ENCODE data around the gene HIF1AN.
"Not testable (repeated sequence)": the region's sequence is repeated elsewhere in the genome, so short reads cannot be mapped to it uniquely, and the experiment has no call there.

The HIF1AN gene

GRCh38 chr10:100567826-100568225 lies 32.1 kb downstream of the HIF1AN start:
- no peak for DNase-seq

- DNase-seq: no peak
Observed at GRCh38 chr10:100568912-100569311, 33.2 kb downstream of the HIF1AN start.

GRCh38 chr10:100569687-100570481 lies 34.1 kb downstream of the HIF1AN start:
- no peak for DNase-seq

- DNase-seq: no peak
Observed at GRCh38 chr10:100570506-100570905, 34.8 kb downstream of the HIF1AN start.

GRCh38 chr10:100571084-100571856 lies 35.5 kb downstream of the HIF1AN start:
- DNase-seq: no peak

- DNase-seq: not testable (repeated sequence)
Observed at GRCh38 chr10:100575146-100575545, 39.4 kb downstream of the HIF1AN start.

GRCh38 chr10:100575585-100576281 lies 40.0 kb downstream of the HIF1AN start:
- DNase-seq: no peak

GRCh38 chr10:100576282-100576635 lies 40.5 kb downstream of the HIF1AN start:
- DNase-seq: no peak

GRCh38 chr10:100579261-100580090 lies 43.7 kb downstream of the HIF1AN start:
- DNase-seq: no peak

GRCh38 chr10:100586959-100587358 lies 51.2 kb downstream of the HIF1AN start:
- no peak for DNase-seq

GRCh38 chr10:100598166-100598565 lies 62.4 kb downstream of the HIF1AN start:
- no peak for DNase-seq

- DNase-seq: no peak
Observed at GRCh38 chr10:100600218-100600617, 64.5 kb downstream of the HIF1AN start.

- DNase-seq: no peak
Observed at GRCh38 chr10:100607439-100607838, 71.7 kb downstream of the HIF1AN start.
